CD4-positive, alpha-beta T cell treated with Interleukin-4 for 4 hours (primary cell): ENCODE data around the gene FUBP1.
"Not testable (repeated sequence)": the region's sequence is repeated elsewhere in the genome, so short reads cannot be mapped to it uniquely, and the experiment has no call there.

ENCODE experiments used
- DNase-seq: peaks from one replicate; pipeline ENCODE4 v3.0.0-alpha.2; 2020

Gene FUBP1, protein sequence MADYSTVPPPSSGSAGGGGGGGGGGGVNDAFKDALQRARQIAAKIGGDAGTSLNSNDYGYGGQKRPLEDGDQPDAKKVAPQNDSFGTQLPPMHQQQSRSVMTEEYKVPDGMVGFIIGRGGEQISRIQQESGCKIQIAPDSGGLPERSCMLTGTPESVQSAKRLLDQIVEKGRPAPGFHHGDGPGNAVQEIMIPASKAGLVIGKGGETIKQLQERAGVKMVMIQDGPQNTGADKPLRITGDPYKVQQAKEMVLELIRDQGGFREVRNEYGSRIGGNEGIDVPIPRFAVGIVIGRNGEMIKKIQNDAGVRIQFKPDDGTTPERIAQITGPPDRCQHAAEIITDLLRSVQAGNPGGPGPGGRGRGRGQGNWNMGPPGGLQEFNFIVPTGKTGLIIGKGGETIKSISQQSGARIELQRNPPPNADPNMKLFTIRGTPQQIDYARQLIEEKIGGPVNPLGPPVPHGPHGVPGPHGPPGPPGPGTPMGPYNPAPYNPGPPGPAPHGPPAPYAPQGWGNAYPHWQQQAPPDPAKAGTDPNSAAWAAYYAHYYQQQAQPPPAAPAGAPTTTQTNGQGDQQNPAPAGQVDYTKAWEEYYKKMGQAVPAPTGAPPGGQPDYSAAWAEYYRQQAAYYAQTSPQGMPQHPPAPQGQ

DNA sequence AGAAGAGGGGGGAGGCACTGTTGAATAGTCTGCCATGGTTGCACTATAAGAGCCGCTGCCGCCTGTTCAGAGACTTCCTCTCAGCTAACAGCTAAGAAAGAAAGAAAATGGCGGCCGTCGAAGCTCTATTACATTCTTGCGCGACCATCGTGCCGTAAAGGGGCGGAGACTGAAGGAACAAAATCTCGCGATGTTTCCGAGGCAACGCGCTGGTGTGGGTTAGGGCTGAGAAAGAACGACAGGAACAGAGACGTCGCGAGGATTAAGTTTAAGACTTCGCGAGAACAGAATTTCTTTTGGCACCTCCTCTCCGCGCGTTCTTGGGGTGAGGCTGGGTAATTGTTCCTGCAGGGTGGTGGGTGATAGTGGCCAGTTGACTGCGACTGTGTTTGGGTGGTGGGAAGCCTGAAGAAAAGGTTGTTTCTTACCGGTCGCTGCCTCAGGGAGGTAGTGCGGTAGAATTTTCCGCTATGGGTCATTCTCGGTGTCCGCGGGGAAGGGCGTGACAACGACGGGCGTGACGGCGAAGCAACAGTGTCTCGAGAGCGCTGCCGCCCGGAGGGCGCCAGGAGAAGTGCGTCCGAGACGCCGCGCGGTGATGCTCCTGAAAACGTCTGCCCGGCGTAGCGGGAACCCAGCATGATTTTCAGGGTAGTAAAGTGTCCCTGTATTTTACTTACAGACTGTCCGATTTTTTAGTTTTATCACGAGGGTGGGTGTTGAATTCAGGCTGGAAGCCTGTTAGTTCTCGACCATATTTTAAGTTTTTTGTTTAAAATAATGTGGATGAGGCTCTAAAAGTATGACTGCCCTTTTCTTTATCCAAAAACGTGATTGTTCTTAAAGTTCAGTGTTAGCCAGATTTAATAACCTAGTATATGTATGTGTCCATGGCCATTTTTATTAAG lies at the start of gene FUBP1:
TSS of gene FUBP1 (minus strand) at position 104 of the 908 bp plus-strand sequence. CDS start at position 36, 68 bp downstream.
- peak; percentile 99 for DNase-seq

DNA sequence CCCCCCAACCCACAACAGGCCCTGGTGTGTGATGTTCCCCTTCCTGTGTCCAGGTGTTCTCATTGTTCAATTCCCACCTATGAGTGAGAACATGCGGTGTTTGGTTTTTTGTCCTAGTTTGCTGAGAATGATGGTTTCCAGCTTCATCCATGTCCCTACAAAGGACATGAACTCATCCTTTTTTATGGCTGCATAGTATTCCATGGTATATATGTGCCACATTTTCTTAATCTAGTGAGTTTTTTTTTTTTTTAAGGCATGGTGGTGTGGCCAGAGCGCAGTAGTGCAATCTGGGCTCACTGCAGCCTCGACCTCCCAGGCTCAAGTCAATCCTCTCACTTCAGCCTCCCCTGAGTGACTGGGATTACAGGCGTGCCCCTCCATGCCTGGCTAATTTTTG lies 42.3 kb upstream of the FUBP1 start:
- not testable (repeated sequence) for DNase-seq

DNA sequence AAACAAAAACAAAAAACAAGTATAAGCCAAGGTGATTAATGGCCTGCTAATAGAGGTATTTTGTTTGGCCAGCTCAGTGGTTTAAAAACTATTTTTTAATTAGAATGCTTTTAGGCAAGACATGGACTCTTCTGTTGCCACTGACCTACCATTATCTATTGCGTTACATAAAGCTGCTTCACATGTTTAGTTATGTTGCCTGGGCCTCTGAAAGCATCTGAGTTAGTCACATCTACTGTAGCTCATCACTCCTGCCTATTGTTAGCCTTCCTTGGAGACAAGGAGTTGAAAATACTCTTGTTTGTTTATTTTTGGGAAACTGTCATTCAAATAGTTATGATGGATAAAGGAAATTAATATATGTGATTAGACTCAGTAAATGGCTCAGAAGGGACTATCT lies 40.2 kb upstream of the FUBP1 start:
- no peak for DNase-seq

DNA sequence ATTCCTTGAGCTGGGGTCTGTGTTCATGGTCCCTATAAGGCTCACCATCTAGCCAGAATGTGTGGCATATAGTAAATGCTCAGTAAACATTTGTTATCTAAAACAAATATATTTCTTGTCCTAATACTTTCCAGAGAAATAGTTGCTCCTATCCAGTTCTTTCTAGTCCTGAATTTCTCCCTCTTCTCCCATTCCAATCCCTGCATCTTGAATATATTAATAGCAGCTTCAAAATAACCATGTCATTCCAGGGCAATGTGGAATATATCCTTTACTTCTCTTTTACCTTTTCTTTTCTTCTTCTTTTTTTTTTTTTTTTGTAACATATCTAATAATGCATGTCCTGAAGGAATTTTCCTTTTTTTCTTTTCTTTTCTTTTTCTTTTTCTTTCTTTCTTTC lies 36.3 kb upstream of the FUBP1 start:
- DNase-seq = no peak

DNA sequence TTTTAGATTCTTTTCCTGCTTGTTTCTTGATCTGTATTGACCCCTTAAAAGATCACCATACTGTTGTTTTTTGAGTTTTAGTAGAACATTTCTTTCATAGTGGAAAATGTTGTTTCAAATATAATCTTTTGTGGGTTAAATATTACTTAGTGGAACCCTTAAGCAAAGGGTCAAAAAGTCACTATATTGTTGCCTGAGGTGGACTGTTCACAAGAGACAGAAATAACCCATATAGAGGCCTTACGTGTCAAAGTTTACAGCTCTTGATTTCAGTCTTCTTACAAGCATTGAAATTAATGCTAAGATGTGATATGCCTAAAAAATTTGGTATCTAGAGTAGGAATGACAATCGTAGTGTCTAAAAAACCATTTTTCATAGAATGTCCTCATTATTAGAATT lies 32.2 kb upstream of the FUBP1 start:
- DNase-seq = no peak

DNA sequence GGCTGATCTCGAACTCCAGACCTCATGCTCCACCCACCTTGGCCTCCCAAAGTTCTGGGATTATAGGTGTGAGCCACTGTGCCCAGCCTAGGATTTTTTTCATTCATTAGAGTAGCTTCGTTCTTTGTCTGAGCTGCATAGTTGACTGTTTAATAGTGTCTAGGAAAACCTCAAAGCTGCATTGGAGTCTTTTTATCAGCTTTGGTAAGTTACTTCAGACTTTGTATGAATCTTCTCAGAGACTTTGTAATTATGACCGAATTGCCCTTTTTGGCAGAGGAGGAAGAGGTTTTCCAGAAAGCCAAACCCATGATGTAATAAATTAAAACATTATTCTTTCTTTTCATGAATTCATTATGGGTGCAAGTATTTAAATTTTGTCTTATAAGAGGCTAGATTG lies 31.0 kb upstream of the FUBP1 start:
- no peak for DNase-seq

DNA sequence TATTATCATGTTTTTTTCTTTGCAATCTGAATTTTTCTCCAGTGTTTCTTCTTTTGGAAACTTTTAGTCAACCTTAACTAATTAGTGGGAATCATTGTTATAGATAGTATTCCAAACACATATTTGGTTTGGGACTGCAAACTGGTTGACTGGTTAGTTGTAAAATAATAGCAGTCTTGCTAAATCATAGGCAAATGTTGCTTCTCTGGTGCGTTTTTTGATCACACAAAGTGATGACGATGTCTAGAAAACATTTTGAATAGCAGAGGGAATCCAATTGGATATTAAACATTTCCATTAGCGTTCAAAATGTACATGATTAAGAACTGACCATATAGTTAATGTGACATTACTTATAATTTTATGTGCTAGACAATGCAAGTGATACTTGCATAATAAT lies 30.4 kb upstream of the FUBP1 start:
- no peak for DNase-seq

DNA sequence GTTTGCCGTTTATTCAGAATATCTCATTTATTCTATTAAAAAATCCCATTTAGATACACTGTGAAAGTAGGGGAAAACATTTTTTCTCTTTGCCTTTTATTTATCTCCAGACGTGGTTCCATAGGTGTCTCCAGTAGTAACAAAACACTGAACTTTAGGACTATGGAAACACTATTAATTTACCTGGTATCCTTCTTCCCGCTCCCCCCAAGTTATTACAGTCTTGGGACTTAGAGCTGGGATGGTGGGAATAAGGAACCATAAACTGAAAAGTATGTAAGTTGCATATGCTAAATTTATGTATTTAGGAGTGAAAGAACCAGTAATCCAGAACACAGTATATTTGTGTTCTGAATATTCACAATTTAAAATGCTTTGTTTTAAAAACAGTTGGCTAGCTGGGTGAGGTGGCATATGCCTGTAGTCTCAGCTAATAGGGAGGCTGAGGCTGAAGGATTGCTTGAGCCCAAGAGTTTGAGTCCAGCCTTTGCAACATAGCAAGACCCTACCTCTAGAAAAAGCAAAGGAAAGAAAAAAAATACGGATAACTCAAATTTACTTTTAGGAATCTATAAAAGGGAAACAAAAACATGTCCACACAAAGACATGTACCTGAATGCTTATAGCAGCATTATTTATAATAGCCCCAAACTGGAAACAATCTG lies 28.9 kb upstream of the FUBP1 start:
- no peak for DNase-seq

DNA sequence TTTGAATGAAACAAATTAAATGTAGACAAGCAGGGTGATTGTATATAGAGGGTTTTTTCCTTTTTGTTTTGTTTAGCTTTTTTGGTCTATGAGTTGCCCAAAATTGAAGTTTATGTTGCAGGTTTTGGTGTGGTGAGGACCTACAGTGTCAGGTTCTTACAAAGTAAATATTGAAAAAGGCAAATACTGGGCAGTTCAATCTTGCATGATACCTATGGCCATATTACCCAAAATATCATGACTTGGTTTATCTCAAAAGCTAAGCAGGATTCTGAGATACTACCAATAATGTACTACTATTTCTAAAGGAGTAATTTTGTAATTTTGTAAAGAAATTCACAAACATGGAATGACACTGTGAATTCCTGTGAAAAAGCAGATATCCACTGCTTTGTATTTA lies 27.6 kb upstream of the FUBP1 start:
- DNase-seq = no peak

DNA sequence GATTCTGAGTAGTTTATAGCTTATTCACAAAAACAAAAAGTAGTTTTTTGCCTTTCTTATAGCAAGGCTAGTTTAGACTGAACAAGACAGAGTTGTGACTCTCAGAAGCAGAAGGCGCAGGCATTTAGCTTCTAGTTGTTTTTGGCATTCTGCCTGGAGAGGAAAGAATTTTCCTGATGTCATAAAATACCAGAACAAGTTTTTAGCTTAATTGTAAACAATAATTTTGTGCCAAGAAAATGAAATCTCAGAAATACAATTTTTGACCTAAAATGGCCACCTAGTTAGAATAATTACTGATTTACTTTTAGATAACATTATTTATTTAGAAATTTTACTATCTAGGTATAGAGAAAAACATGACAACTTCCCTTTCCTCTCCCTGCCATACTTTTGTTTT lies 26.9 kb upstream of the FUBP1 start:
- DNase-seq = no peak

DNA sequence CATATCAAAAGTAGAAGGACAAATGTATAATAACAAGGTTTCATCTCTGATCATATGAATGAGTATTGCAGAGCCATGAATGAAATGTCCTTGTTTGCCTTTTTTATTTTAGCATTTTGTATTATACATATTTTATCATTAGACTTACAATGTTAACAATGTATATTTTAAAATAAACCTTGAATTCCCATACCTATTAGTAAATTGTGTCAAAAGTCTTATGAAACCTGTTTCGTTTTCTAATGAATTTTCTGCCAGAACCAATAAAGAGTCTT lies 26.5 kb upstream of the FUBP1 start:
- DNase-seq = no peak

DNA sequence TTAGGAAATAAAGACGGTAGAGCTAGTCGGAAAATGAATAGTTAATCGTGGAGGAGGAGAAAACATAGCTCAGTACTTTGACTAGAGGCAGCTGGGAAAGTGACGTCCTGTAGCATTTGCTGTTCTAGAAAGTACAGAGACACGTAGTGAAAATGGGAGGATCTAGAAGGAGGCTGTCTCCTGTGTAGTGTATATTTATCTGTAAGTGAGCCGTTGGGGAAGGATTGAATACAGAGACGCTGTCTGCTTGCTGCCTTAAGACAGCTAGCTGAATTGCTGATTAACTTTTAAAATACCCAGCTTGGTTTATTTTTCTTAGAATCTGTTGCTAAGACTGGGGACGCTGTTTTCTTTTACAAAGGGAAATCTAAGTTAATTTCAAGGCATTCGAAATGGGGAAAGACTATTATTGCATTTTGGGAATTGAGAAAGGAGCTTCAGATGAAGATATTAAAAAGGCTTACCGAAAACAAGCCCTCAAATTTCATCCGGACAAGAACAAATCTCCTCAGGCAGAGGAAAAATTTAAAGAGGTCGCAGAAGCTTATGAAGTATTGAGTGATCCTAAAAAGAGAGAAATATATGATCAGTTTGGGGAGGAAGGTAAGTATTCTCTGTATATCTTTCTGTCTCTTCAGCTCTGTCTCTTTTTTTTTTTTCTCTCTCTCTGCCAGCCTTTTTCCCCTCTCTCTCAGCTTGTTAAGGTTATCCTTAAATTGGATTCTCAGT lies 26.0 kb upstream of the FUBP1 start, which contains the start of gene DNAJB4:
TSS of gene DNAJB4 (plus strand) at position 221 of the 729 bp plus-strand sequence. CDS start at position 393, 172 bp downstream.
- DNase-seq = peak; percentile 93

DNA sequence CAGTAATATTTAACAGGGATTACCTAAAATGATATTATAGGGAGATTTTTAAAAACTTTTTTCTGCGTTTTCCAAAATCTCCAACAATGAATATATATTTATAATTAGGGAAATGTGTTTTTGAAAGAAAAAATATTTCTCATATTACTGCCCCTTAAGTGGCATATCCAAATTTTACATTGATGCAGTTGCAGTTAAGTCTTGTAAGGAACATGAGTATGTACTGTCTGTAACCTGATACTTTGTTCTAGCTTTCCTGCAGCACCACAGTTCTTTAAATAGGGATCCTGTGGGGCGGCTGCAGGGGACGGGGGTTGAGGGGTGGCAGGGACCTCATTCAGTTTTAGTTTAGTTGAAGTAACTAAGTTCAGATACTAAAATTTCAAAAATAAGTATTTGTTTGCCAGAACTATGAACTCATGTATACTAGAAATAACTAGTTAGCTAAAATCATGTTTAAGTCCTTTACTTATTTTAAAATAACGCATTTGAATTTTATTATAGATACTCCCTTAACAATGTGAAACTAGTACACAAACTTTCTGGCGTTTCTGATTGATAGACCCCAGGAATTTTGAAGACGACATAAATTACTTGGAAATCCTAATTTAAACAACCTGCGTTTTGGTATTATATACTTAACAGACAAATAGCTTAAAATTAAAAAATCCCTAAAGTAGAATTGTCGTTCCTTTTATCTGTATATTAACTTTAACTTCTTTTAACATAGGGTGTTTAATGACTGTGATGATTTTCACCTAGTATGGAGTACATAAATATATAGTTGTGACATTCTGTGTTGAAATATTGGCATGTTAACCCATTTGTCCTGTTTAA lies 25.2 kb upstream of the FUBP1 start:
- peak; percentile 50 for DNase-seq

DNA sequence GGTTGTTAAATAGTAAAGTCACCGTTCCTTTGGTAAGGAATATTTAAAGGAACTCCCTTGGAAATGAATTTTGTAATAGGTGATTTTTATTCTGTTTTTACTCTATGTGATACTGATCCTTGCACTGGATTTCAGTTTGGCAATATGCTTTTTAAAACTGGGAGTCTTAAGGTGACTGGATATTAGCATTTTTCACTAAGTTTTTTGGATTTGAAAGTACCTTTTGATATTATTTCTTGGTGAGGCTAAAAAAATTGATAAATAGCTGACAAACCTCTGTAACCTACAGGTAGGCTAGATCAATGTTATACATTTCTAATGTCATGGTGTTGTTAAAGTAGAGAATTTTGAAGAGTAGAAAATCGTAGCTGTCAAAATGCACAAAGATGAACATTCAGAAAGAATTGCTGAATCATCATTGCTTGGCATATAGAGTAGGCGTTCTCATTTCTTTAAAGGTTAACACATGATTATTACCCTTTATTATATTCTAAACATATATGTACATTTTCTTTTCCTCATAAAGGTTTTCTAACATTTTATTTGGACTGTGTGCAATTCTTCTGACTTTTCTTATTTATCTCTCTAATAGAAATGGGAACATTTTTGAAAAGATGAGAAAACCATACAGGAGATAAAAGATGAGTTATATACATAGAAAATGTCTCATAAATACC lies 24.3 kb upstream of the FUBP1 start:
- DNase-seq = no peak

DNA sequence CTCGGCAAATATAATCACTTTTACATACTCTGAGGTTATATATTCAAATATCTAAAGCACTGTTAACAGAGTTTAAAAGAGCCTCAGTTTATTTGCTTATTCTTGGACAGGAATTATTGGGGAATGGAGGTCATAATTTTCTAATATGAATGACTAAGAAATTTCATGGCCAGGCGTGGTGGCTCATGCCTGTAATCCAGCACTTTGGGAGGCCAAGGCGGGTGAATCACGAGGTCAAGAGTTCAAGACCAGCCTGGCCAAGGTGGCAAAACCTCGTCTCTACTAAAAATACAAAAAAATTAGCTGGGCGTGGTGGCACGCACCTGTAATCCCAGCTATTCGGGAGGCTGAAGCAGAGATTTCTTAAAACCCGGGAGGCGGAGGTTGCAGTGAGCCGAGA lies 21.7 kb upstream of the FUBP1 start:
- not testable (repeated sequence) for DNase-seq

DNA sequence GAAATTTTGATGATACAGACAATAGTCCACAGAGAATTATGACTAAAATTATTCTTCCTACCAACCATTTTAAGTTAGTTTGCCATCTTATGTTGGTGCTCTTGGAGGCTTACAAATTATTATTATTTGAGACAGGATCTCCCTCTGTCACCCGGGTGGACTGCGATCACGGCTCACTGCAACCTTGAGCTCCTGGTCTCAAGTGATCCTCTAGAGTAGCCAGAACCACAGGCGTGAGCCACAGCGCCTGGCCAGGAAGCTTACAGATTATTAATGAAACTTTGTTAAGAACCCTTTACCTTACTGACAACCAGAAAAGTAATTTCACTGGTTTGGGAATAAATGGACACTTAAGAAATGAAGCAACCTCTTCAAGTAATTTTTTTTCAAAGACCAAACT lies 17.9 kb upstream of the FUBP1 start:
- no peak for DNase-seq

DNA sequence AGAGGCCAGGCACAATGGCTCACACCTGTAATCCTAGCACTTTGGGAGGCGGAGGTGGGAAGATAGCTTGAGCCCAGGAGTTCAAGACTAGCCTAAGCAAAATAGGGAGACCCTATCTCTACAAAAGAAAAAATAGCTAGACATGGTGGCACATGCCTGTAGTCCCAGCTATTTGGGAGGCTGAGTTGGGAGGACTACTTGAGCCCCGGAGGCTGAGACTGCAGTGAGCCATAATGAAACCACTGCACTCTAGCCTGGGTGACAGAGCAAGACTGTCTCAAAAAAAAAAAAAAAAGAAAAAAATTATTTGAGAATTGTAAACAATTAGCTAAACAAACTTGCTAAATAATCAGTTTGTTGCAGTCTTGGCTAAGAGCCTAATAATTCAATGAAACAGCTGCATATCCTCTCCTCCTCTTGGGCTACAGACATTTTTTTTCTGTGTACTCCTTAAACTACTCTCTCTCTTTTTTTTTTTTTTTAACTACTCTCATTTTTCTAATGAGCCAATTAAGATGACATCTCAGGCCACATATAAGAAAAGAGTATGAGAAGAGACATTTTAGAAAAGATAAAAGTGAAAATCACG lies 15.3 kb upstream of the FUBP1 start:
- DNase-seq = no peak

DNA sequence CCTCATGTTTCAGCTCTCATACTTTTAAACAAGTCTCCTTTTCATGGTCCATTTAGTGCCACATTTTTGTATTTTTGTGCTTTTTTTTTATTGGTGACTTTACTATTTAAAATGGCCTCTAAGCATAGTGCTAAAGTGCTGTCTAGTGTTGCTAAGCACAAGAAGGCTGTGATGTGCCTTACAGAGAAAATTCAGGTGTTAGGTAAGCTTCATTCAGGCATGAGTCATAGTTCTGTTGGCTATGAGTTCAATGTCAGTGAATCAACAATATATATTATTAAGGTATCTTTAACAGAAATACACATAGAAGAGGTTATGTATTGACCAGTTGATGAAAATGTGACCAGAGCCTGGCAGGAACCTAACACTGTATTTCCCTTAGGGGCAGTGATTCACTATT lies 12.8 kb upstream of the FUBP1 start:
- DNase-seq = no peak

DNA sequence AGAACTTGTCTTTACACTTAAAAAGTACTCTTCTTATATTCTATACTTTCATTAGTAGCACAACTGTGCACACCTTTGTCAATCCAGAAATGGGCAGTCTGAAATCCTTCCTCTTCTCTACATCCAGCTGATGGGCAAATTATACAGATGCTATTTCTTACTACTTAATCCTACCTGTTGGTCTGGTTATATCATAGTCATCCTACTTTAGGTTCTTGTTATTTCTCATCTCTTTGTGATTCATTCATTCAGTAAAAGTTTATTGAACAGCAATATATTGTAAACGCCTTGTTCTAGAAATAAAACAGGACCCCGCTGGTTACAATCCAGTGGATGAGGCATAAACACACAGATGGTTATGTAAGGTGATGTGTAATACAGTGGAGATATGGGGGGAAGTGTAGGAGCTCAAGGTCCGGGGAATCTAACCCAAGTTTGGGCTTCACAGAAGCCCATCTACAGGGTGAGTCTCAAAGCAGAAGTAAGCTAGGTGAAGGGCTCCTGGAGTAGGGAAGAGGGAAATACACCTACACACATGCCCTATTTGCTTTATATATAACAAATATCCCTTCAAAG lies 11.8 kb upstream of the FUBP1 start:
- DNase-seq = no peak

DNA sequence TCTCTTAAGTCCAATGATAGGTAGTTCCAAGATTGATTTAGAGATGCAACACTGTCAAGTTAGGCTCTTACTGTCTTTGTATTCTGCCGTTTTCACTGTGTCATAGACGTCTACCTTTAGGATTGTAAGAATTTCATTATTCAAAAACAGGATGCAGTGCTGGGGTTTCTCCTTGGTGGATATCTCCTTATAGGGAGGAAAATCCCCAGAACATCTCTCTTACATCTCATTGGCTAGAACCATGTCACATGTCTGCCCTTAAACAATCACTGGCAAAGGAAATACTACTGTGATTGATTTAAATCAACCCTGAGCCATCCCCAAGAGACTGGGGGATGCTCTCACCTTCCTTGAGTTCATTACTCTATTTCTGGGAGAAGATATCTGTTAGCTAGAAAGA lies 10.9 kb upstream of the FUBP1 start:
- no peak for DNase-seq
